Measurements from ENCODE around the gene PRSS3.

- TF ChIP-seq, protein P1, sequence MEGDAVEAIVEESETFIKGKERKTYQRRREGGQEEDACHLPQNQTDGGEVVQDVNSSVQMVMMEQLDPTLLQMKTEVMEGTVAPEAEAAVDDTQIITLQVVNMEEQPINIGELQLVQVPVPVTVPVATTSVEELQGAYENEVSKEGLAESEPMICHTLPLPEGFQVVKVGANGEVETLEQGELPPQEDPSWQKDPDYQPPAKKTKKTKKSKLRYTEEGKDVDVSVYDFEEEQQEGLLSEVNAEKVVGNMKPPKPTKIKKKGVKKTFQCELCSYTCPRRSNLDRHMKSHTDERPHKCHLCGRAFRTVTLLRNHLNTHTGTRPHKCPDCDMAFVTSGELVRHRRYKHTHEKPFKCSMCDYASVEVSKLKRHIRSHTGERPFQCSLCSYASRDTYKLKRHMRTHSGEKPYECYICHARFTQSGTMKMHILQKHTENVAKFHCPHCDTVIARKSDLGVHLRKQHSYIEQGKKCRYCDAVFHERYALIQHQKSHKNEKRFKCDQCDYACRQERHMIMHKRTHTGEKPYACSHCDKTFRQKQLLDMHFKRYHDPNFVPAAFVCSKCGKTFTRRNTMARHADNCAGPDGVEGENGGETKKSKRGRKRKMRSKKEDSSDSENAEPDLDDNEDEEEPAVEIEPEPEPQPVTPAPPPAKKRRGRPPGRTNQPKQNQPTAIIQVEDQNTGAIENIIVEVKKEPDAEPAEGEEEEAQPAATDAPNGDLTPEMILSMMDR (IDR thresholded peaks at IDR 0.05; ENCODE audit: insufficient read depth, low read depth, low read length): no peak
- TF ChIP-seq EZH2 (IDR thresholded peaks at IDR 0.05; ENCODE audit: insufficient read depth, low read length): no peak
Observed at GRCh38 chr9:33809506-33809905, 14.1 kb downstream of the PRSS3 start.
